ENCODE results near the gene DIPK1B.

Gene DIPK1B

DNA sequence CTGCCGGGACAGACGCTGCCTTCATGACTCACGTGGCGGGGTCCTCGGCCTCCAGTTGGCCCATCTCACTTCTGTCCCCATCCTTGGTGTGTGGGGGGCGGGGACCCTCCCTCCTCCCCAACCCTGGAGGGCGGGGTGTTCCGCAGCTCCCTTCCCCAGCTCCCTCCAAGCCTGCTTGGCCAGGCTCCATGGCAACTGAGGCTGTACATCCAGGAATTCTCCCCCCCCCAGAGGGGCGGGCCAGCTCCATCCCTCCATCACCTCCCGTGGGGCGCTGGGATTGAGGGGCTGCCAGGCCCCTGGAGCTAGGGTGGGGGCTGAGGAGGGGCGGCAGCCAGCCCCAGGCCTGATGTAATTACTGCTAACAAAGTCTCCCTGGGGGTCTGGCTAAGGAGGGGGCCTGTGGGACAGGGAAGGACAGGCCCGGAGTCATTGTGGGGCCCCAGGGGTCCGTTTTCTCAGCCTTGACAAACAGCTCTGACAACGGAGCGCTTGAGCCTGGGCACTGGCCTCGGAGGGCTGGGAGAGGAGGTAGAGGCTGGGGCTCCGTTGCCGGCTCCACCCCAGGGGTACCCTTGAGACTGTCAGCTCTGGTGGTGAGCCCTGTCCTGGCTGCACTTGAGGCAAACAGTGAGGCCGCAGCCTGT lies 8.0 kb downstream of the DIPK1B start:
- DNase-seq = peak in 2 of 3 experiments; percentile 69 to 74

DNA sequence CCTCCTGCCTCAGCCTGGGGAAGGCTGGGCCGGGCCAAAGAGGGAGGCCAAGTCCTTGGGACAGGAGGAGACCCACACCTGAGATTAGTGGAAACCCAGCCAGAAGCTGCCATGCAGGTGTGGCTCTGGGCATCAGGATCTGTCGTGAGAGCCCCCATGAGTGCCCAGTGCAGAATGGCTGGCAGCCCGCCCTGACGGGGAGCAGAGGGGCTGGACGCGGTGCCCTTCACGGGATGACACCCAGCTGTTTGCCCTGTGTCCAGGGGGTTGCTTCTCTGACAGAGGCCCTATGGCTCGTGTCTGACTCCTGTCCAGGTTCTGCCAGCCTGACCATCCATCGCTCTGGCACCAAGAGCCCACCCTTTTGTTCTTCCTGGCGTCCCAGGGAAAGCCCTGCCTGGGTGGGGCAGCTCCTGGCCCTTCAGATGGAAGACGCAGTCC lies 8.5 kb downstream of the DIPK1B start:
- DNase-seq = no peak

DNA sequence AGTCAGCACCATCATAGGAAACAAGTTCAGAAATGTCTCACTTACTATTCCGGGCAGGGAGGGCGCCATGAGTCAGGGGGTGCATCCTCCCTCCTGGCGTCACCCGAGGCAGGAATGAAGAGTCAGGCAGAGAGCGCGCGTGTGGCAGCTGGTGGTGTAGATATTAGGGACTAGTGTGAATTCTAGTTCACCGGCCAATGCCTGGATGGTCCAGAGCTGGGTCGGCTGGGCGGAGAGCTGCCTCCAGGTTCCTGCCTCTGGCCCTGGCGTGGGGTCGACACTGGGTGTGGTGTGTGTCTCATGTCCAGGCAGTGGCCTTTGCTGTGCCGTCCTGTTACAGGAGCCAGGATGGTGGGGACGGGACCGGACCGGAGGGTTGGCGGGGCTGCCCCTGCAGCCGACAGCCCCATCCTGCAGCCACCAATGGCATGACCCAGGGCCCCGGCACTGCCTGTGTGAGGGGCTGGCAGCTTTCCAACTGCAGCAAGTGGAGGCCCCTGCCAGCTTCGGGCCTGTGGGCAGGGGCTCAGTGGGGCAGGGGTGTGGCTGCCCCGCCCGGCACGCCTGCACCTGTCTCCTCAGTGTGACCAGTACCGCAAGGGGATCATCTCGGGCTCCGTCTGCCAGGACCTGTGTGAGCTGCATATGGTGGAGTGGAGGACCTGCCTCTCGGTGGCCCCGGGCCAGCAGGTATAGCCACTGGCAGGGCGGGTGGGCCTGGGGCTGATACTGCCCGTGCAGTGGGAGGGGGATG lies 9.1 kb downstream of the DIPK1B start:
- DNase-seq = no peak

DNA sequence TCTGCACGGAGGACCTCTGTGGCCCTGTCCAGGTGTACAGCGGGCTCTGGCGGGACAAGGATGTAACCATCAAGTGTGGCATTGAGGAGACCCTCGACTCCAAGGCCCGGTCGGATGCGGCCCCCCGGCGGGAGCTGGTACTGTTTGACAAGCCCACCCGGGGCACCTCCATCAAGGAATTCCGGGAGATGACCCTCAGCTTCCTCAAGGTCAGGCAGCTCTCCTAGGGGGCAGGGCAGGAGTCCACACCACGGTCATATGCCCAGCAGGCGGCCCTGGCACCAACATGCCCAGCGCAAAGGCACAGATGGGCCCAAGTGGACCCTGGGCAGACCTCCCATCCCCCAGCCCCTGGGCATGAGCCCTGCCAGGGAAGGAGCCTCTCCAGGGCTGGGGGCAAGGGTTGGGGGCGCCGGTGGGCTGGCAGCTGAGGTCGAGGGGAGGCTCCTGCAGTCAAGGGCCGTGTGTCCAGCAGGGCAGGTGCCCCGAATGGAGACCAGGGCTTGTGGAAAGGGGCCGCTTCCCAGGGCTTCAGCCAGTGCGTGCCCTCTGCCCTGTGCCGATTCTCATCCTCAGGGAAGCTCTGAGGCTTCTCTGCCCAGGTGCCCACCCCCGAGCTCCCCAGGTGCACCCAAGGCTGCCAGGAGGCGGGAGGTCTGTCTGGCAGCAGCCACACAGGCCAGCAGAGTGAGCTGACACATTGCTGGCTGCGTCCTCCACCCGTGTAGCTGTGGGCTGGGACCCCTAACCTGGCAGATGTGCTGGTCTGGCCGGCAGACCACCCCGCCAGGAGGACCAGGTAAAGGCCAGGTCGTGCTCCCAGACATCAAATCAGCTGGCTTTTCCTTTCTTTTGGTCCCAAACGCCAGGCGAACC lies 10.0 kb downstream of the DIPK1B start:
- no peak for DNase-seq

DNA sequence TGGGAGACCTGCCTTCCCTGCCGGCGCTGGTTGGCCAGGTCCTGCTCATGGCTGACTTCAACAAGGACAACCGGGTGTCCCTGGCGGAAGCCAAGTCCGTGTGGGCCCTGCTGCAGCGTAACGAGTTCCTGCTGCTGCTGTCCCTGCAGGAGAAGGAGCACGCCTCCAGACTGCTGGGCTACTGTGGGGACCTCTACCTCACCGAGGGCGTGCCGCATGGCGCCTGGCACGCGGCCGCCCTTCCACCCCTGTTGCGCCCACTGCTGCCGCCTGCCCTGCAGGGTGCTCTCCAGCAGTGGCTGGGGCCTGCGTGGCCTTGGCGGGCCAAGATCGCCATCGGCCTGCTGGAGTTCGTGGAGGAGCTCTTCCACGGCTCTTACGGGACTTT lies 10.6 kb downstream of the DIPK1B start:
- no peak for DNase-seq

DNA sequence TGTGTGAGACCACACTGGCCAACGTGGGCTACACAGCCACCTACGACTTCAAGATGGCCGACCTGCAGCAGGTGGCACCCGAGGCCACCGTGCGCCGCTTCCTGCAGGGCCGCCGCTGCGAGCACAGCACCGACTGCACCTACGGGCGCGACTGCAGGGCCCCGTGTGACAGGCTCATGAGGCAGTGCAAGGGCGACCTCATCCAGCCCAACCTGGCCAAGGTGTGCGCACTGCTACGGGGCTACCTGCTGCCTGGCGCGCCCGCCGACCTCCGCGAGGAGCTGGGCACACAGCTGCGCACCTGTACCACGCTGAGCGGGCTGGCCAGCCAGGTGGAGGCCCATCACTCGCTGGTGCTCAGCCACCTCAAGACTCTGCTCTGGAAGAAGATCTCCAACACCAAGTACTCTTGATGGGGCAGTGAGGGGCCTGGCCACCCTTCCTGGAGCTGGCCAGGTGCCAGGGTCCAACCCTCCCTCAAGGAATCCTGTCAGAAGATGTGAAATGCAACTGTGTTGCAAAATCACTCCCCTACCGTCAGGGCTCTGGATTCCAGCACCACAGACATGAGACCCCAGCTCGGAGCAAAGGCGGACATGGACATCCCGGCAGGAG lies 11.1 kb downstream of the DIPK1B start:
- DNase-seq = no peak

DNA sequence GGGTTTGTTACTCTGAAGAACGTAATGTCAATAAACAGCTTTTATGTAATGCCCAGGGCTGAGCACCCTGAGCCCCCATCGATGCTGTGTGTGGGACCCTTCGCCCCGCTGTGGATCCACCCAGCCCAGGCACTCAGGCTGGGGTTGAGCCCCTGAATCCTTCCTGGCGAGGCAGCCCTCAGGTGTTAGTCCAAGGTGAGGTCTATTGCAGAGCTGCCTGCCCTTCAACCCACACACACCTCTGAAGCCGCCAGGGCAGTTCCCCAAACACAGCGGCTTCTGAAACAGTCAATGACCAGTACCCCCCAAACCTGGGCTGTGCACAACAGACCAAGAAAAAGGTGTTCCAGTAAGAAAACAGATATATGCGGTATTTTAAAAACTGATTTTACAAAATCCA lies 11.6 kb downstream of the DIPK1B start:
- no peak for DNase-seq

DNA sequence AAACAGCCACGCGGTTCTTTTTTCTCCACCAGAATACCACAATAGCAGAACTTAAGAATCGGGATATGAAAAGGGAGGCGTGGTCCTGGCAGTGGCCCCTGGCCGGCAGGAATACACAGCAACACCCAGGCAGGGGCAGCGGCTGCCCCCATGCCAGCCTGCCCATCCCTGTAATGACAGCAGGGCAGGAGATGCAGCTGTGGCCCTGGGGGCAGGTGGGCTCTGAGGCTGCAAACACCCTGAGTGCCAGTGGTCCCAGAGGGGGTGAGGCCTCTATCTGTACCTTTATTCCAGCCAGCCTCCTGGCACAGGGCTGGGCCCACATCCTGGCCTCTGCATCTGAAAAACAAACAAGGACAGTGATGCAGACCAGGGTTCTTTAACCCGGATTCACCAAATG lies 12.4 kb downstream of the DIPK1B start:
- DNase-seq = no peak

DNA sequence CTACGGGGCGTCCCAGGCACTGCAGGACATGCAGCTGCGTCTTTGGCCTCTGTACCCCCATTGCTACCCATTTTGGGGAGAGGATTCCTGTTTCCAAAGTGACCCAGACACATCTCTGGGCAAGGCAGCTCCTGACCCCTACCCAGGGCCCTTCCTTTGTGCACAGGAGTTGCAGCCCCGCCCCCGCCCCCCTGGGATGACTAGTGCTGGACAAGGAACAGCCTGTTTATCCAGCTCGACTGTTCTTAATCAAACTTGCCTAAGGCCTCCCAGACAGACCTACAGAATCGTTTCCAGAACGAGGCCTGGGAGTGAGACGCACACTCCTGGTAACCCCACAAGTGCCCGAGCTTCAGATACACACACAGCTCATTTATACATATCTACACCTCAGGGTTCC lies 13.2 kb downstream of the DIPK1B start:
- DNase-seq = no peak

DNA sequence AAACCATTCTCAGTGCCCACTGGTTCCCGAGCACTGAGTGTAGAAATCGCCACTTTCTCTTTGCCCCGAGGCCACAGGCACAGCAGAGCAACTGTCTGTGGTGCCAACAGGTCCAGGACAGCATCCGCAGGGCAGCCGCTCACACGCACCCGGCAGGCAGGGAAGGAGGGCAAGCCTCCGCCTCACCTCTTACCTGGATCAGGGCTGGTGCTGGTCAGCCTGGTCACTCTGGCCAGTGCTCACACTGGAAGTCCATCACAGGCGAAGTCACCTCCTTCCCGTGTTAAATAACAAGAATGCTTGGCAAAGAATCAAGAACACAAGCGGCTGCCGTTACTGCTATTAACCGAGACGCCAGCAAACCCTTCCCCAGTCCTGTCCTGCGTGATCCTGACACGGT lies 13.7 kb downstream of the DIPK1B start:
- DNase-seq = no peak

DNA sequence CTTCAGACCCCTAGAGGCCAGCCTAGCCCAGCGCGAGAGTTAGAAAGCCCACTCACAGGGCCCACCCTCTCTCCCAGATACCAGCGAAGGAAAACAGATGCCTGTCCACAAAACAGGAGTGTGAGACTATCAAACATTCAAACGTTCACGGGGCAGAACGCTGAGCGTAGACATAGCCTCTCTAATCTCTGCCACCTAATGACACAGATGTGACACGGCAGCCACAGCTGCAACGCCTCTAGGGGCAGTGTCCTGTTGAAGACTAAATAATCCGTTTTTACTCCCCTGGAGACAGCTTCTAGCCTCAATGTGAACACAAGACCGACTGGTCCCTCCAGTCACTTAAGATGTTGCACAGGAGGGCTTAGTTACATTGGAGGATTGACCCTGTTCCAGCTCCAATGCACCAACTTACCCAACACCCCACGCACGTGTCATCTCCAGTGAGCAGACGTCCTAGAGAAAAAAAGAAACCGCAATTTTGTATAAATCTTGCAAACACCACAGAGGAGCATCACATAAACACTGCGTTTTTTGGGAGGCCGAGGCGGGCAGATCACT lies 14.3 kb downstream of the DIPK1B start:
- peak in 1 of 3 experiments; percentile 25 for DNase-seq

DNA sequence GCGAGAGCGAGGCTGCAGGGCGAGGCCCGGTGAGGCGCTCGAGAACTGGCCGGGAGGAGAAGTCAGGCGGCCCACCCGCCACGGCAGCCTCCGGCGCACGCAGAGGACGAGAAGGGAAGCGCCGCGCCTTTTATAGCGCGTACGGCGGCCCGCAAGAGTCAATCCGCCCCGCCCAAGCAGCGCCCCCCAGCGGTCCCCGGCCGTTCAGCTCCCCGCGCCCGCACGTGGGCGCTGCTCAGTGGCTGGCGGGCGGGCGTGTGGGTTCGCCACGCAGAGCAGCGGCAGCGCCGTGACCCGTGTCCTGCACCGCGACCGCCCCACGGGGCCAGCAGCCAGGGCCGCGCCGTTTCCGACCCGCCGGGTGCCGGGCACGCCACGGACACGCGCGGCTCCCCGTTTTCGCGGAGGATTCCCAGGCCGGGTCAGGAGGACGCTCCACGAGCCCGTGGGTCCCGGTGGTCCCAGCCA lies 15.7 kb downstream of the DIPK1B start:
- peak; percentile 78 to 92 (median 90) for DNase-seq

DNA sequence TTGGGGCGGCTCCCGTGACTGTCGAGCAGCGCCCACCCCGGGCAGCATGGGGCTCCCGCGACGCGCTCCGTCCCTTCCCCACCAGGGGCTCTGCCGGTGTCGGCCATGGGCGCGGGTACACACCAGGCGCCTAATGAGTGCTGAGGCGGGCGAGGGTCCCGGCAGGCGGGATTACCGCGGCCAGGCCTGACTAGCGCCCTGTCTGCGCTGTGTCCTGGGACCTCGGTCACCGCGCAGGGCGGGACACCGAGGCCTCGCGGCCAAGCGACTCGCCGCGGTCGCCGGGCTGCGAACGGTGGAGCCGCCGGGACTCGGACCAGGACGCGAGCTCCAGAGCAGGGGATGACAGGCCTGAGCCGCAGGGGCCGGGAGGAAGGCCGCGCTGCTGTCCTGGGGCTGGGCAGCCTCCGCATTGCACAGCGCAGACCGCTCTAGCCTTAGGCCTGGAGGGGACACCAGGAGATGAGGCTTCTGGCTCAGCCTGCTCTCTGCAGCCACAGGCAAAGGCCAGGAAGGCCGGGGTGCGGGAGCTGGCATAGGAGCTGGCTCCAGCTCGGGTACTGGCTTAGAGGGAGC lies 16.3 kb downstream of the DIPK1B start:
- DNase-seq = peak in 2 of 3 experiments; percentile 62

DNA sequence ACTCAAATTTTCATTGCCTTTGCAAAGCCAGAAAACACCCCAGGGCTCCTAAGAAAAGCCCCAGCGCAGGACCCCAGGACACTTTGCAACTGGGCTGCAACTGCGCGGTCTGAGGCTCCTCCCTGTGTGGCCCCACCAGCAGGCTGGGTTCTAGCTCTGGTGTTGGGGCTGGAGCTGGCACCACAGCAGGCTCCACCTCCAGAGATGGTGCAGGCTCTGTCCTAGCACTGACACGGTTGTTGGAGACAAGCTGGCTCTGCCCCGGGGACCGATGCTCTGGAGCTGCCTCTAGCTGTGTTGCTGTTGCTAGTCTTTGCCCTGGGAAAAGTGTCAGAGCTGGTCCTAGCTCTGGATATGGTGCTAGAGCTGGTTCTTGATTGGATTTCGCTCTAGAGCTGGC lies 16.8 kb downstream of the DIPK1B start:
- no peak for DNase-seq

DNA sequence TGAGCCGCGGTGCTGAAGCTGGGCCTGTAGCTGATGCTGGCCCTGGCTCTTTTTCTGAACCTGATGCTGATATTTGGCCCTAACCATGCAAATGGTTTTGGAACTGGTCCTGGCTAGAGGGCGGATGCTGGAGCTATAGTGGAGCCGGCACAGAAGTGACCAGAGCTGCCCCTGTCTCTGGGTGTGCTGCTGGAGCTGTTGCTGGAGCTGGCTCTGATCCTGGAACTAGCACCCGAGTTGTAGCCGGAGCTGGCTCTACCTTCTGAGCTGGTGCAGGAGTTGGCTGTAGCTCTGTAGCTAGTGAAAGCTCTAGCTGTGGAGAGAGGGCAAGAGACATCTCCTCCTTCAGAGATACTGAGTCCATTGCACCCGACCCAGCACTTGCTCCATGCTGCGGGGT lies 17.6 kb downstream of the DIPK1B start:
- no peak for DNase-seq

DNA sequence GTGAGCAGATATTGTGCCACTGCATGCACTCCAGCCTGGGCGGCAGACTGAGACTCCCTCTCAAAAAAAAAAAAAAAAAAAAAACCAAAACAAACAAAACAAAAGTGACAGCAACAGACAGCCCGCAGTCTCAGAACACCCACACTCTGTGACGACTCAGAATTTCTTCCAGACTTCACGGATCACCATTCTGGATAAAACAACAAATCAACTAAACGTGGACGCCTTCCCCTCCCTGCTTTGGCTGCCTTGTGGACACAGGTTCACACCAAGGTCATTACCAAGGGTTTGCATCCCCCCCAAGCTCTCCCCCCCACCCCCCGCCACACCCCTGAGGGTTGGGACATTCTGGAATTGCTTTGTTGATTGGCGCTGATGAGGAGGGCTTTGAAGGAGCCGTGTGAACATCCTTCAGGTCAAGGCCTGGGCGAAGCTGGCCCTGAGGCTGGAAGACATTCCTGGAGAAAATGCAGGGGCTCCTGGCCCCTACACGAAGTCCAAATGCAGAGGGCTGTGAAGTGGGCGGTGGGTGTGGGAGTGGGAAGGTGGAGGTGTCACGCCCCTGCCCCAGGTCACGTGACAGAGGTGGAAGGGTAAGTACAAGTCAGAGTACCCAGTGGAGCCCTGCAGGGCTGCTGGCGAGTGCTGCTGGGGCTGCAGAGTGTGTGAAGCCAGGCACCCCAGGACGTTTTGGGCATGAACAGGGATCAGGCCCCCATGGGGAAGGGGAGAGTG lies 20.2 kb downstream of the DIPK1B start:
- DNase-seq = no peak

DNA sequence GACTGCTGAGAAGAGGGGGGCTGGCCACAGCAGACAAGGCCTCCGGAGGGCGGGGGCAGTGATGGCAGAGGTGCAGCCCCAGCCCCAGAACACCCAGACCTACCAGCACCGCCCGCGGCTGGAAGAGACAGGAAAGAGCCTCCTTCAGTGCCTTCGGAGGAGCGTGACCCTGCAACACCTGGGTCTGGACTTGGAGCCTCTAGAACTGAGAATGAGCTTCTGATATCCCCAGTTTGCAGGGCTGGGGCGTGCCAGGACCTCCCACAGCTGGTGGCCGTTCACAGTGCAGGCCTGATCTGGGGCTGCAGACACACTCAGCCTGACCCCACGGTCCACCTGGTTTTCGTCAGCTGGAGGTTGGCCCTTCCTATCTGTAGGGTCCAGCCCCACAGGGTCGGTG lies 21.2 kb downstream of the DIPK1B start:
- no peak for DNase-seq

DNA sequence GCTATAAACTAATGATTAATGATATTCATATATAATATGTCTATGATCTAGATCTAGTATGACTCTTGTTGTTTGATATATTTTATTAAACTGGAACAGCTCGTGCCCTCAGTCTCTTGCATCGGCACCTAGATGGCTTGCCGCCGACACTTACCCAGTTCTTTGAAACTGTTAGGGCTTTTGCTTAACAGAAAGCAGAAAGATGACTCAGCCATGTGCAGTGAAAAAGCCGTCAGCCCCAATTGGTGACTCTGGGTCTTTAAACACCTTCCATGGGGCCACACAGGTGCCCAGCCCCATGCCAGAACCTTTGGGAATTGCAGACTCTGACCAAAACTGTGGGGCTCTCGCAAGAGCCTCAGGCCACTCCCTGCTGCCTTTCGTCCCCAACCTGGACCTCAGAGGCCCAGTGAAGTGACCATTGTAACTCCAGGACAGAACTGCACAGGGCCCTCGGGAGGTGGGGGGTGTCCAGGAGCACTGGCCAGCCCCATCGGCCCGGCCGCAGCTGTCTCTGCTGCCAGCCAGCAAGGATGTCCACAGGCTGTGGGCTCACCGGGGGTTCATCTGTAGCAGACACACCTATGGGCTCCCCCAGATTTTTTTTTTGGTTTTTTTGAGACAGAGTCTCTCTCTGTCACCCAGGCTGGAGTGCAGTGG lies 22.6 kb downstream of the DIPK1B start:
- no peak for DNase-seq

DNA sequence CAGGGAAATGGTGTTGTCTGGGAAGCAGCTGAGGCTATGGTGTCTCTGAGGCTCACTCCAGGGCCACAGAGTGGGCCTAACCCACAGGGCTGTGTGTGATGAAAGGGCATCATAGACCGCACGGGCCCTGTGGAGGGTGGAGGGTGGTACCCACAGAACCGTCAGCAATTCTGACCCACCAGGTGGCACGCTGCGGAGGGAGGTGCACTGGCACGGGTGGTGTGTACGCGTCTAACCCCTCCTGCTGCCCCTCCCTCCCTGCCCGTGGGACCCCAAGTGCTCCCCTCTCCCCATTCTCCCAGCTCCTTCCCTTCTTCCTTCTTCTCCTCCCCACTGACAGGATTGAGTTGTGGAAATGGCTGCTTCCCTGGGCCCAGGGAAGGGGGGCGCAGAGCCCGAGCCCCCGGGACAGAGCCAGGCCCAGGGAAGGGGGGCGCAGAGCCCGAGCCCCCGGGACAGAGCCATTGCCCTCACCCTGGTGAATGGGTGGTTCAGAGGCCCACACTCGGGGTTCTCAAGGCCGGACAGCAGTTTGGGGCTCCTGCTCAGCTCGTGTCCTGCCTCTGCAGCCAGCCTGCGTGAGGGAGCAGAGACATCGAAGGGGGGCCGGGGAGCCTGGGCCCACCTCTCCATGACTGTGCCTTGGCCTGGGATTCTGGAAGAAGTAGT lies 23.6 kb downstream of the DIPK1B start:
- no peak for DNase-seq

DNA sequence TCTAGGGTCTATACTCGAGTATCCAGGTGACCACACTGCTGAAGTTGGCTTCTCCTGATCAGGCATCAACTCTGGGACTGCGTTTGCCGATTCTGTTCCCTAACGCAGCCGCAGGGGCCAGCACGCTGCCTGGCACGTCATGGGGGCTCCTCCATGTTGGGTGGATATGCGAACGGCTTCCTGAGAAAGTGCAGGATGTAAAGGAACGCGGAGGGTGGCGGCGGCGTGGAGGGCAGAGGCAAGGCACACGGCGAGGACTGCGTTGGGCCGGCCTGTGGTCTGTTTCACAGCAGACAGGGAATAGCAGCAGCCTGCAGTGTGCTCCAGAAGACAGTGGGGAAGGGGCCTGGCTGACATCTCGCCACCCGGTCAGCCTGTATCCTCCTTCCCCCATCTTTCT lies 26.6 kb downstream of the DIPK1B start:
- no peak for DNase-seq

DNA sequence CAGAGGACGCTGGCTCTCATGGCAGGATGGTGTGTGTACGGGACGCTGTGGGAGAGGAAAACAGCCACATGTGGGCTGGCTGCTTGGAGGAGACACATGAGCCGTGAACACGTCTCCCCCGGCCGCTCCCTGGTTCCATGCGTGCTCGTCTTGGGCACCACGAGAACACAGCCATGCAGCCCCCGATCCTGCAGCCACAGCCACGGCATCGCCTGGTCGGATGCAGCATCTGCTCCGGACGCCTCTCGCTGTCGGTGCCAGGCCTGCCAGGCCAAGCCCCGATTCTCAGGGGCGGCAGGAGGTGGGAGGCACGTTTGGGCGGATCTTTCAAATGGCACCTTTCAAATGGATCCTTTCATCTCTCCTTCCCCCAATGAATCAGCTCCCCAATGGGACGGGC lies 27.1 kb downstream of the DIPK1B start:
- no peak for DNase-seq
